RWPE2 (cell line): ENCODE measurements around the gene TPSB2.
A peak's percentile ranks its signal among the peaks of the same experiment; 100 is the strongest.
"Not testable (repeated sequence)": the region's sequence is repeated elsewhere in the genome, so short reads cannot be mapped to it uniquely, and the experiment has no call there.

Source experiments
- ATAC-seq: fragments of 200-7000 bp; cut with Tn5 transposase; 3 replicates; pipeline ENCODE4 v1.9.1; 2021; ENCODE audit warnings: low read depth
- DNase-seq: peaks from one replicate; pipeline ENCODE4 v3.0.0-alpha.2; 2020; ENCODE audit warnings: low spot score
- H3K27ac ChIP-seq: fragments of 450-650 bp; 2 replicates; pipeline ENCODE4 v1.5.1; 2017; ENCODE audit warnings: mild to moderate bottlenecking; ENCODE audit not compliant: poor library complexity, severe bottlenecking
- H3K27me3 ChIP-seq: fragments of 250-450 bp; sonication (Bioruptor Pico); 2 replicates; pipeline ENCODE4 v1.5.1; 2021; ENCODE audit warnings: mild to moderate bottlenecking, moderate library complexity; ENCODE audit not compliant: insufficient read depth, poor library complexity, severe bottlenecking
- H3K36me3 ChIP-seq: fragments of 250-450 bp; sonication (Bioruptor Pico); 2 replicates; pipeline ENCODE4 v1.5.1; 2020; ENCODE audit warnings: low read depth, mild to moderate bottlenecking, moderate library complexity
- H3K4me1 ChIP-seq: fragments of 250-450 bp; sonication (Bioruptor Pico); 2 replicates; pipeline ENCODE4 v1.5.1; 2021; ENCODE audit warnings: mild to moderate bottlenecking, moderate library complexity; ENCODE audit not compliant: insufficient read depth, poor library complexity, severe bottlenecking
- H3K4me3 ChIP-seq: fragments of 250-450 bp; sonication (Bioruptor Pico); 2 replicates; pipeline ENCODE4 v1.5.1; 2021; ENCODE audit warnings: mild to moderate bottlenecking, moderate library complexity; ENCODE audit not compliant: severe bottlenecking
- H3K9me3 ChIP-seq: fragments of 250-450 bp; sonication (Bioruptor Pico); 2 replicates; pipeline ENCODE4 v1.5.1; 2021; ENCODE audit warnings: mild to moderate bottlenecking, moderate library complexity; ENCODE audit not compliant: severe bottlenecking
- TF ChIP-seq, protein P1 (sequence below): fragments of 450-650 bp; IDR thresholded peaks from one replicate; pipeline ENCODE4 v1.5.1; 2017; ENCODE audit warnings: mild to moderate bottlenecking, moderate library complexity; ENCODE audit not compliant: poor library complexity, severe bottlenecking

The TPSB2 gene

DNA sequence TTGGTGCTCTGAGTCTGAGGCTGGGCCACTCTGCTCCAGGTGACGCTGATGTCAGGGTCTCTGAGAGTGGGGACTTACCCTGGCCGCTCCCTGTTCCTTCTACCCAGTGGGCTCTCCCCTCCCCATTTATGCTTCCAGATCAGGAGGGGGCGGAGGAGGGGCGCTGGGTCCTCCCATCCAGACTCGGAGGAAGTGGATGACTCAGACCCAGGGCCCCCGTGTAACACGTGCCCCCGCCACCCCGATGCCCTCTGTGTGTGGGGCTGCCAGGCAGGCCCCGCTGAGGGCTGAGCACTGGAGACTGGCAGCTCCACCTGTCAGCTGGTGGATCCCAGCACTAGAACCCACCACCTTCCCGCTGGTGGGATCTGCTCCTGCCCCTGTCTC is at the start of gene TPSB2:
Gene TPSB2 (minus strand): TSS at position 101 of the 387 bp plus-strand sequence. CDS start 233 bp downstream, outside the sequence.
- not testable (repeated sequence) for H3K4me3 ChIP-seq, ATAC-seq, DNase-seq, H3K27ac ChIP-seq, H3K9me3 ChIP-seq, H3K27me3 ChIP-seq, H3K4me1 ChIP-seq, H3K36me3 ChIP-seq

DNA sequence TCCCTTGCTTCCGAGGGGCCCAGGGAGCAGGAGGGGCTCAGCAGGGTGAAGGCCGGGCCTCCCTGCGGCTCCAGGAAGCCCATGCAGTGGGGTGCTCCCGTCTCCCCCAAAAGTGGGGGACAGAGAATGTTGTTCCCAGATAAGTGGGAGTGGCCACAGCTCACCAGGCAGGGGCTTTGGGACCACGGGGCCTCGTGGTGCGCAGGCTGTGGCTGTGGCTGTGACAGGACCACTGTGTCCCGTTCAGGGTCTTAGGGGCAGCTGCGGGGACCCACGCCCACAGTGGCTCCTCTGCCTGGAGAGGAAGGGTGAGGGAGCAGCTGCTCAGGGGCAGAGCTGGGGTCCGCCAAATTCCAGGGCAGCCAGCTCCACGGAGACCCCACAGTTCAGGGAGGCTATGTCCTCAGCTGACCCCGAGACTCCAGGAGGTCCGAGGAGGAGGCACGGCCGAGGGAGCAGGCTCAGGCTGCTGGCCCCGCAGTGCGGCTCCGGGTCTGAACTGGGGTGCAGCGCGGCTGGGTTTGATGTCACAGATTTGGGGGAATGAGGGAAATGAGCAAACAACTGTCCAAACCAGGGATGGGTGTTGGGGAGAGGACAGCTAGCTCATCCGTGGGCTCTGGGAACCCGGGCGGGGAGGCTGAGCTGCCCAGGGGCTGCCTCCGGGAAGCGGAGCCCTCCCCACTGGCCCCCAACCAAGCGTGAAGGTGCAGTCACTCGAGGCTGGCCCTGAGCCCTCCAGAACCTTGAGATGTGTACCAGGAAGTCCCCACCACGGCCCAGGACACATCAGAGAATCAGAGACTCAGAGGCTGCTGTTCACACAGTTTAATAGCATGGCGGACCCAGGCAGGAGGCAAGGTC is 49.3 kb upstream of the TPSB2 start:
- Histone ChIP-seq H3K4me1 (no peaks in the 10 kb centered on the region), H3K9me3 (no peaks in the 10 kb centered on the region), H3K36me3 (no peaks in the 10 kb centered on the region), H3K27ac (no peak overlapping the region), H3K27me3 (peaks cover 5% of the 10 kb centered on the region), H3K4me3 (no peak overlapping the region)
- TF ChIP-seq, protein P1, sequence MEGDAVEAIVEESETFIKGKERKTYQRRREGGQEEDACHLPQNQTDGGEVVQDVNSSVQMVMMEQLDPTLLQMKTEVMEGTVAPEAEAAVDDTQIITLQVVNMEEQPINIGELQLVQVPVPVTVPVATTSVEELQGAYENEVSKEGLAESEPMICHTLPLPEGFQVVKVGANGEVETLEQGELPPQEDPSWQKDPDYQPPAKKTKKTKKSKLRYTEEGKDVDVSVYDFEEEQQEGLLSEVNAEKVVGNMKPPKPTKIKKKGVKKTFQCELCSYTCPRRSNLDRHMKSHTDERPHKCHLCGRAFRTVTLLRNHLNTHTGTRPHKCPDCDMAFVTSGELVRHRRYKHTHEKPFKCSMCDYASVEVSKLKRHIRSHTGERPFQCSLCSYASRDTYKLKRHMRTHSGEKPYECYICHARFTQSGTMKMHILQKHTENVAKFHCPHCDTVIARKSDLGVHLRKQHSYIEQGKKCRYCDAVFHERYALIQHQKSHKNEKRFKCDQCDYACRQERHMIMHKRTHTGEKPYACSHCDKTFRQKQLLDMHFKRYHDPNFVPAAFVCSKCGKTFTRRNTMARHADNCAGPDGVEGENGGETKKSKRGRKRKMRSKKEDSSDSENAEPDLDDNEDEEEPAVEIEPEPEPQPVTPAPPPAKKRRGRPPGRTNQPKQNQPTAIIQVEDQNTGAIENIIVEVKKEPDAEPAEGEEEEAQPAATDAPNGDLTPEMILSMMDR, result no peak
- peak; percentile 61 for DNase-seq
- ATAC-seq, result no peak

DNA sequence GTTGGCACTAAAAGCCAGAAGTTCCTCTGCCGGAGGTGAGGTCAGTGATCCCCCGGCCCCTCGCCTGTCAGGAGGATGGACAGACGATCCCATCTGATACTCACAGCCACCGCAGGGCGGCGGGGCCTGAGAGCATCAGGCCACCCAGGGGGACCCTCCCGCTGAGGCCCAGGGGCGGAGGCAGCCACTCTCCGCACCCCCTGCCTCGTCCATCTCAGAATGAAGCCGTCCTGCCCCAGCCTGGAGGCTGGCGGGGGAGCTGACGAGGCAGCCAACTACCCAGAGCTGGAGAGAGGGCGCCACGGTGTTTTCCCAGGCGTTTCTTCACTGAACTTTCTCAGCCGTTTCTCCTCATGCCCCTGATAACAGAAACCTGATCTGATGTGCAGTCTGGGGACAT is 48.5 kb upstream of the TPSB2 start:
- TF ChIP-seq, protein P1, result no peak
- H3K4me3 ChIP-seq, result no peak overlapping the region
- no peaks in the 10 kb centered on the region for H3K36me3 ChIP-seq
- peaks cover 3% of the 10 kb centered on the region for H3K27me3 ChIP-seq
- no peak for DNase-seq
- peak; percentile 24; the same call in 1 of the 3 replicates for ATAC-seq
- H3K27ac ChIP-seq, result no peak overlapping the region
- no peaks in the 10 kb centered on the region for H3K9me3 ChIP-seq
- no peaks in the 10 kb centered on the region for H3K4me1 ChIP-seq

DNA sequence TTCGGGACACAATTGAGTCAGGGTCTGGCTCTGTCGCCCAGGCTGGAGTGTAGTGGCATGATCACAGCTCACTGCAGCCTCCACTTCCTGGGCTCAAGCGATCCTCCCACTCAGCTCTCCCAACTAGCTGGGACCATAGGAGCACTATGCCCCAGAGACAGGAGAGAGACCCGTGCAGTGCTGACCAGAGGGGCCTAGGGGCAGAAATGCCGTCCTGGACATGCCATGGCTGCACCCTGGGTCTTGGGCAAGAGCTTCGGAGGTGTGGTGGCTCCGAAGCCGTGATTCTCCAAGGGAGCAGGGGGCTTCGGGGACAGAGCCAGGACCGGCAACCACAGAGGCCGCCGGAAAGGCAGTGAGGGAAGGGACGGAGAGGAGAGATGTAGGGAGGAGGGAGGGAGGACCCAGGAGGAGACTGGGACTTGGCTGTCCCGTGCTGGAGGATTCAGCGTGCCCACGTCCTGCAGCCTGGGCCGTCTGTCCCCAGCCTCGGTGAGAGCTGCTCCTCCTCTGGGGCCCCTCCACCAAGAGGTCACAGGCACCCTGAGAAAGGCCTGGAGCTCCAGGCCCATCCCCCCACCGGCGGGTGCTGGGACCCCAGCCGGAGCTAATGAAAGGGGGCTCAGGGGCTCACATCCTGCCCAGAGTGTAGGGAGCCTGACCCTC is 47.8 kb upstream of the TPSB2 start:
- H3K4me1 ChIP-seq, result no peaks in the 10 kb centered on the region
- no peak for DNase-seq

DNA sequence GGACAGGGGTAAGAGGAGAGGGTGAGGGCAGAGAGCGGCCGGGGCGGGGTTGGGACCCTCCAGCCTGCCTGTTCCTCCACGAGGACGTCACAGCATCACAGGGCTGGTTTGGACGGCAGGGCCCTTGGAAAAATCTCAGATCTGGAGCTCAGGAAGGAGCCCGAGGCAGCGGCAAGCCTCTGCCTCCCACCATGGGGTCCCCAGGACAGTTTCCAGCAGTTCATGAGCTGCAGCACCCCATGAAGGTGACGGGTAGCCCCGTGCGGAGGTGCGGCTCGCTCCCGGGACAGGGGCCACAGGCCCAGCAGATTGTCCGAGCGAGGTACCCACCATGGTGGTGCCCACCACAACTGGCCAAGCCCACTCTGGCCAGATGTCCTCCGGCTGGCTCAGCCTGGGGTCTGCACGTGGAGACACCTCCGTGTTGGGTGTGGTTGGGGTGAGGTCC is 47.2 kb upstream of the TPSB2 start:
- ATAC-seq (no peak), DNase-seq (peak; percentile 59)
- Histone ChIP-seq H3K9me3 (no peaks in the 10 kb centered on the region), H3K4me3 (no peak overlapping the region), H3K36me3 (no peaks in the 10 kb centered on the region), H3K4me1 (no peaks in the 10 kb centered on the region), H3K27ac (no peak overlapping the region), H3K27me3 (peaks cover 6% of the 10 kb centered on the region)
- TF ChIP-seq, protein P1, result no peak

More for the DNA sequence above, 47.8 kb upstream of the TPSB2 start:
- Histone ChIP-seq H3K36me3 (no peaks in the 10 kb centered on the region), H3K27ac (no peak overlapping the region), H3K4me3 (no peak overlapping the region), H3K9me3 (no peaks in the 10 kb centered on the region), H3K27me3 (peaks cover 3% of the 10 kb centered on the region)
- TF ChIP-seq, protein P1, result no peak
- no peak for ATAC-seq
